SK-MEL-5 (cell line): Measurements from ENCODE around the gene CALML3. TPM values are rescaled to one million over a fixed set of nuclear protein-coding genes. Genes with fewer than 3 reads are reported as not detected.

Experiments
- DNase-seq: peaks from one replicate; pipeline ENCODE4 v3.0.0-alpha.2; 2016; ENCODE audit warnings: low read depth, low spot score
- in situ Hi-C: cut with HindIII; loops from 2 replicates; pipeline ENCODE4 v1.10.0; 2016; ENCODE audit warnings: low sequenced_read_pairs, high pct_unique_total_duplicates, low pct_unique_long_range_greater_than_20kb
- total RNA-seq: library from RNA; depleted of rRNA; stranded (reverse); fragments of >200 nt; shearing (Covaris generic); gene quantifications from 2 replicates; pipeline ENCODE4 v1.2.3, GENCODE V29; 2014

The CALML3 gene
- total RNA-seq, 1 experiment from 2014 or later = not detected

DNA sequence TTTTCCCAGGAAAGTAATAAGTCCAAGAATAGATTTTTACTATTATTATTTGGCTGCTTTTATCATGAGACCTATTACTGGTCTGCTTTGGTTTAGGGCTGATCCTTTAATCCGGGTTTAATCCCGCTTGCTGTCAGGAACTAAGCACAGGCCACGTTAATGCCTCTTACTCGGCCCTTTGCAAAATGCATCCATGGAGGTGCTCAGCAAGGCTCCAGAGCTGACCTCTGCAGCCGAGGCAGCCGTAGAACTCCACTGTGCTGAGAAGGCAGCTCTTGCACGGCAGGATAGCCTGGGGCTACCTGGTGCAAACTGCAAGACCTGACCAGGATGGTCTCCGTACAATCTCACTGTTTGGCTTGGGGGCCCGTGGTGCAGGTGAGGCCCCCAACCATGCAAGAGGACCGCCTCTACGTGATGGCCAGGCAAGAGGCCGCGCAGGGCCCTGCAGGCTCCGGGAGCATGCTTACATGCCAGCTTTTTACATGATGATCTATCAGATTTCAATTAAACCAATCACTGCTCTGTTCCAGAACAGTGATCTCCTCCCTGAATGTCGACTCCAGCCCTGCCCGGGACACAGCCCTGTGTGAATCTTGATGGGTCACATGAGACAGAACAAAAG is 10.4 kb upstream of the CALML3 start:
- in situ Hi-C loops = no loop called here
- DNase-seq = no peak

DNA sequence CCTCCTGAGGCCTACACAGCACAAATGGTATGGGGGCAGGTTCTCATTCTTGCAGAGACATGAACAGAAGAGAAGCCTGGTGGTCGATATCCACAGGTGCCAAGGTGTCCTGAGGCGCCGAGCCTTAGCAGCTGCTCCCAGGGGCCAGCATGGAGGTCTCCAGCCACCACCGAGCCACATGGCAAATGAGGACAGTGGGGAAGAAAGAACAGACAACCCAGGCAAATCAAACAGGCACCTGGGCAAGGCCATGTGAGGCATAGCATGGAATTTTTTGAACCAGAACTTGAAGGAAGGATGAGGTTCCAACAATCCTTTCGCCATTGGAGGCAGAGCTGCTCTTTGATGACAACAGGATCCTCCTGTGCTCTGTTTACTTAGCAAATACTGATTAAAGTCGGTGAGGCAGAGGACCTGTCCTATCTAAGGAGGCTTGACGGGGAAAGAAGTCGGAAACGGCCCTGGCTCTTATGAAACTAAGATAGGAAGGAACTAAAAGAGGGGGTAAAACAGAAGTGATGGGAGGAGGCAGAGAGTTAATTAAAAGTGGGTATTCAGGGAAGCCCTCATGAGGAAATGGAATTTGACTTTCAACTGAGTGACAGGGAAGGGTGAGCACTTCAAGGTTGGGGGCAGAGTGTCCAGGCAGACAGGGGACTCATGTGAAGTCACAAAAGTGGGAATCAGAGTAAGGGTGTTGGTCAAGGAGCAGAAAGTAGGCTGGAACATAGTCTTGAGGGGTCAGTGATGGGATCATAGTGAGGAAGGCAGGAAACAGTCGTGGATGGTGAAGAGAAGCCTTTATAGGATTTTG is 8.6 kb upstream of the CALML3 start:
- no peak for DNase-seq
- in situ Hi-C loops = no loop called here

DNA sequence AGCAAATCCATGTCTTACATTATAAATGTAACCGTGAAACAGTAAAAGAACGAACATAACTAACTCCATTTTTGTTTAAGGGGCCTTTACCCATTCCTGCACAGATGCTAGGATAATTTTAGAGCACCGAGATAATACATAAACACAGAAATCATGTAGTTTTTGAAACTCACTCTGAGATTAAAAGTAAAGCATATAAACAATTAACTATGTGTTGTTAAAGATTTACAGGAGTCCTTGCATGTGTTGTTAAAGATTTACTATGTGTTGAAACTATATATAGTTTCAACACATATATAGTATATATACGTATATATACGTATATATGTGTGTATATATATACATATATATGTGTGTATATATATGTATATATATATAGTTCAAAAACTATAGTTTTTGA is 7.2 kb upstream of the CALML3 start:
- no peak for DNase-seq

DNA sequence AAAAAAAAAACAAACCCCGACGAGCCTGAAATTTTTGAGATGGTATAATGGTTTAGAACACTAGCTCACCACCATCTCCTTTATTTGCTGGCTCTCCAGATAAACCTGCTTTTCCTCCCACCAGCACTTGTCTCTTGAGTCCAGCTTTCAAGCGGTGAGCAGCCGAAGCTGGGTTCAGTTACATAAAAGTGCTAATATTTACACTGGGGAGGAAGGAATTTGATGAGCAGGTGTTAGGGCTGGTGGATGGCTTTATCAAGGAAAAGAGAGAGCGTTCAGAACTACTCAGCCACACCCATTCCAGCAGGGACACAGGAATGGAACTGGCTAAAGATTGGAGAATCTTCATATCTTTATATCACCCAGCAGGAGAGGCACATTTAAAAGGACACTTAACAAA is 6.6 kb upstream of the CALML3 start:
- in situ Hi-C loops = no loop called here
- no peak for DNase-seq

More for the DNA sequence above, 7.2 kb upstream of the CALML3 start:
- in situ Hi-C loops = no loop called here

DNA sequence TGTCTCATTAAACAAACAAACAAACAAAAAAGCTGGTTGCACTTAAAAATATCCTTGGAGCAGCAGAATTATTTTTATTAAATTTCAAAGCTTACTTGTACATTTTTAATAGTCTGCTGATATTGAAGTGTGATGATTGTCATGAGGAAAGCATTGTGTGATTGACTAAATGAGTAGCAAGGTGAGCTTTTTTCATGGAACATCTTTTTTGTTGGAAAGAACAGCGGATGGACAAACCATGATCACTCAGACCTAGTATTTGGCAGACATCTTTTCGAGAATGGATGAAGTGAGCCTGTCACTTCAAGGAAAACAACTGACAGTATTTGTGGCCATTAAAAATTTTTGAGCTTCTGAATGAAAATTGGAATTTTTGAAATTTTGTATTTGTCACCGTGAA is 5.7 kb upstream of the CALML3 start:
- DNase-seq = no peak
- in situ Hi-C loops = no loop called here

DNA sequence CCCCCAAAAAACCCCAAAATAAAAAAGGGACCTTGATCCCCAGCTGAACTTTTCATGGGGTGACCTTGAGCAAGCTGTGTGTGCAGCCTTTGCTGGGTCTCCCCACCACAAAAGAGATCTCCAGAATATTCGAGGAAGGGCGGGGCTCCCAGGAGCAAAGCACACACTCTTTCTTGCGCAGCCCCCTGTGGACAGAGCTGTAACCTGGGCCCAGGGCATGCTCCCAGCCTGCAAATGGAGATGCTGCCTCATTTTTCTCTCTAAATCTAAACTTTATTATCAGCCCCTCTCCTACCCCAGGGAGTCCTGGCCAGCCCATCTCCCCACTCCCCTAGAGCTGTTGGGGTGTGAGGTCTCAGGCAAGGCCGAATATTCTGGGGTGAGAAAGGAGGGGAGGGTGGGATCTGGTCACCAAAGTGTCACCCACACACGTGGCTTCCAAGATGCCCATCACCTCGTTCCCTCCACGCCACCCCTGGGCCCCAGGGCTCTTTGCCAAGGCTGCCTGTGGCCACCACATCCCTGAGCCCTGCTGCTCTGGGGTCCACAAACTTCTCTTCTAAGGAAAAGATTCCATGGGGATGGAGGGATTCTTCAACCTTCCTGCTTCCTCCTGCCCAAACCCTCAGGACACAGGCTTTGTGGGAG is 1.7 kb upstream of the CALML3 start:
- in situ Hi-C loops = no loop called here
- DNase-seq = no peak

DNA sequence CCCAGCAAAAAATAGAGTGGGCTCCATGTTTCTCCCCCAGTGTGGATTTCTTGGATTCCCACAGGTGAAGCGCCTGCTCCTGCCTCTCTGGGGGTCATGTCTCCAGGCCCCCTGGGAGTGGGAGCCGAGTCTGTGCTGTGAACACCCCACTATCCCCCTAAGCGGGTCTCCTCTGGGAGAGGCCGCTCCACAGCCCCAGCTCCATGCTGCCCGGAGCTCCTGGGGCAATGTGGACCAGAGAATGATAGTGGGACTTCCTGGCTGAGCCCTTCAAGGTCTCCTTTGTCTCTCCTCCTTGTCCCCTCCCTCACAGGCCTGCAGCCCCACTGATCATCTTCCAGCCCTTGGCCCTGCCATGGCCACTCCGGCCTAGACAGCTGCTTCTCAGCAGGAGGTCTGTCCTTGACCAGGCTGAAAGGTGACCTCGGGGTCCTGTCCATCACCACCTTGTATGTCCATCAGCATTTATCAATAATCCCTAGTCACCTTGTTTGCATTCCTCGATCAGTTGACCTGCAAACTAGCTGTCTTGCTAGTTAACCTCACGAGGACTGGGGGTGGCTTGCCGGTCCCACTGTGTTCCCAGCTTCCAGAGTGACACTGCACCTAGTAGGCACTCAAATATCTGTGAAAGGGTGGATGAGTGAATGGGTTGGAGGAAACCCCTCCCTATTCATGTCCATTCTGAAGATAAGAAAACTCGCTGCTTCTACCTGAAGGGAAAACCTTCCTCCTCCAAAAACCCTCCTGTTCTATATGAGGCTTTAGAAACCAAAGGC is 776 bp upstream of the CALML3 start:
- no peak for DNase-seq
- in situ Hi-C loops = no loop called here

DNA sequence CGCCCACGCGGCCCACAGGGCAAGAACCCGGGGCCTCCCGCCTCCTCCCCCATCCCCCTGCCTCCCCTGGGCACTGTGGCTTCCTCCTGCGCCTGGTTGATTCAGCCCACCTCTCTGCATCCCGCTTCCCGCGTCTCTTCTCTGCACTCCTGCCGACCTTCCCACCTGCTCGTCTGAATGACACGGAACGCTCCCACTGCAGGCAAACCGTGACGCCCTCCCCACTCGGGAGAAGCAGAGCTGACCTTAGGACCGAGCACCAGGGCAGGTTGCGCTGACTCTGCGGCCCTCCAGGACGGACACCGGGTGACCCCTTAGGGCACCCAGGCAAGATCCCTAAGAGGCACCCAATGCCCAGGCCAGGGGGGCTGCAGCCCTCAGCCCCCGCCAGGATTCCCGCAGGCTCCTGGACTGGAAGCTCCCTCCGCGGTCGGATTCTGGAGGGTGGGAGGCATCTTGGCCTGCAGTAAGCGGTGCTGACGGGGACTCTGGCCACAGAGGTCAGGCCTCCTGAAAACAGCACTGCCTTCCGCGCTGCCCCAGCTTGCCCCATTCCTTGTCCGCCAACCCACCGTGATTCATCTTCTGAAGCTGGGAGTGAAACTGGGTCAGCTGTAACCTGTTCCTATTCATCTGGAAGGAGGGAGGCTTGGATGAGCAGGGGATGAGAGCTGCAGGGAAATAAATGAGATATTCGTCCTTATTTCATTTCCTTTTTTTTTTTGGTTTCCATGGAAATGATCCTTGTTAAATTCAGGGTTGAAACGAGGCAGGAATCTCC is 990 bp downstream of the CALML3 start:
- no peak for DNase-seq
- in situ Hi-C loops = no loop called here

DNA sequence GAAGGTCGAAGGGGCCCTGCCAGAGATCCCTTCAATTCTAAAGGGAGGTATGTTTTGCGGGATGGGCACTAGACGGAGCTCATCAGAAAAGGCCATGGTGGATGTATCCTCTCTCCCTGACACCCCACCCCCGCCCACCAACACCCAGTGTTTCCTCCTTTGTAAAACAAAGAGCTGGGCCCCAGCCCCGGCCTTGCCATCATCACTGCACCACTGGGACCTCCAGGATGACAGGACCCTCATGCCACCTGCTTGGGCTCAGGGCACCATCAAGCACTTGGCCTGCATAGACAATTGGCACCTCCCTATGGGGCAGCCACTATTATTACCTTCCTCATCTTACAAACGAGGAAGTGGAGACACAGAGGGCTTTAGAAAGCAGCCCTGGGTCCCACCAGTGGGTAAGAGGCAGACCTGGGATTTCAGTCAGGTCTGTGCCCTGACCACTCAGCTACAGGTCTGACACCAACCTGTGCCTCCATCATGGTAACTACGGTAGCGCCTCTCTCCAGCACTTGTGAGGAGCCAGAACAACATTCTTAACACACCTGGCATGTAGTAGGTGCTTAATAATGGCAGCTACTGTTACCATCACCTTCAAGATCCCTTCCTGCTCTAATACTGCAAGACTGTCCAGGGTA is 2.0 kb downstream of the CALML3 start:
- in situ Hi-C loops = no loop called here
- no peak for DNase-seq

DNA sequence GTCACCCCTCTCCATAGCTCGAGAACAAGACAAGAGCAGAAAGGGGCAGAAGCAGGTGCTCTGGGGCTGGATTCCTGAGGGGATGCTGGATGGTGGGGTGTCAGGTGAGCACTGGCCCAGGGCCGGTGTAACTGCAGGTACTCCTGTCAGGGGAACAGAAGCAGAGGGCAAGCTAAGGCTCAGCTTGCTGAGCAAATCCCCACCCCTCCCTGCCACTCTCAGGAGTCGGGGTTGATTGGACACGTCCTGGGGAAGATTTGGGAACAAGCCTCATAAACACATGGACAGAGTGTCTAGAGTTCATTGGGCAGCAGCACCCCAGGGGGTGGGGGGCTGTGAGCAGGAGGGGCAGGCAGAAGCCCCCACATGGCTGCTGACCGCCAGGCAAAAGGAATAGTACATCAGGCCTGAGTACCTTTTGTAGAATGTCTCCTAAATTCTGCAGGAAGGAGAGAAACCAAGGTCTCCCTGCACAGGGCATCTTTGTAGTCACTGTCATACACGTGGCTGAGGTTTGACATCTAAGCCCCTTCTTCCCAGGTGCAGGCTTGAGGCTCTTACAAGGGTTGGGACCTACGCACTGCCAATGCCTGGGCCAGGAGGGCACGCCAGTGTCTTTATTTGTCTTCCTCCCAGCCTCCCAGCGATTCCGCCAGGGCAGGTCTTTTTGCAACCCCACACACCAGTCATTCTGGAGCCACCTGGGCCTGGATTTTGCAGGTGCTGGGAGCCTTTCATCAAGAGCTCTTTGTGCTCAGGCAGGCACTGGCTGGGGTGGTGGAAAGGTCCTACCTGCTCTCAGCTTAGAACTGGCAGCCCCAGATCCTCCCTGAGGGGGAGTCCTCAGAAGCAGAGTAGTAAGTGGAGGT is 2.8 kb downstream of the CALML3 start:
- in situ Hi-C loops = no loop called here

DNA sequence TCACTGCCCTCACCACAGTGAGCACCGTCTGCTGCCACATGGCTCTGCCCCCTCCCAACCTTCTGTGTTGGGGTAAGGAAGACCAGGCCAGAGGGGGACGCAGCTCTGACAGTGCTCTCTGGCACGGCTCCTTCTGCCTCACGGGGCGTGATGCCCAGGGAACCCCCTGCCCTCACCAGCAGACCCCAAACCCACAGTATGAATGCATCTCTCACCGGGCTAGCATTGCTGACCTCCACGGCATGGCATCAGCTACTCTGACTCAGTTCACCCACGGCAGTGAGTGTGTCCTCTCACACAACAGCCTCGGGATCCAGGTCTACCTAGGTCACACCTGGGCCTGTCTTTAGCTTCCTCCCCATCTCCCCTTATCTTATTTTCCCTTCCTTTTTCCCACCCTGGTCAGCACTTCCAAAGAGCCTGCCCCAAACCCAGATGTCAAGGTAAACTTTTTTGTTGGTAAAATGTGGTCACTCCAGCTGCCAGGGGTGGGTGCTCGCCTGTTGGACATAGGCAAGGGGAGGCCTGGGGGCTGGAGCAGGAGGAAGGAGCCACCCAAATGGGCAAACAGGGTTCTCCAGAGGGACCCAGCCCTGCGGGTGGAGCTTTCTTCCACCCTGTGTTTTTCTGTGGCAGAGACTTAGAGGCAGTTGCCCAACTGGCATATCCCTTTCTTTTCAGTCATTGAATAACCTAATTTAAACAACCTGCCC is 4.4 kb downstream of the CALML3 start:
- no peak for DNase-seq
- in situ Hi-C loops = no loop called here

More for the DNA sequence above, 2.8 kb downstream of the CALML3 start:
- no peak for DNase-seq

DNA sequence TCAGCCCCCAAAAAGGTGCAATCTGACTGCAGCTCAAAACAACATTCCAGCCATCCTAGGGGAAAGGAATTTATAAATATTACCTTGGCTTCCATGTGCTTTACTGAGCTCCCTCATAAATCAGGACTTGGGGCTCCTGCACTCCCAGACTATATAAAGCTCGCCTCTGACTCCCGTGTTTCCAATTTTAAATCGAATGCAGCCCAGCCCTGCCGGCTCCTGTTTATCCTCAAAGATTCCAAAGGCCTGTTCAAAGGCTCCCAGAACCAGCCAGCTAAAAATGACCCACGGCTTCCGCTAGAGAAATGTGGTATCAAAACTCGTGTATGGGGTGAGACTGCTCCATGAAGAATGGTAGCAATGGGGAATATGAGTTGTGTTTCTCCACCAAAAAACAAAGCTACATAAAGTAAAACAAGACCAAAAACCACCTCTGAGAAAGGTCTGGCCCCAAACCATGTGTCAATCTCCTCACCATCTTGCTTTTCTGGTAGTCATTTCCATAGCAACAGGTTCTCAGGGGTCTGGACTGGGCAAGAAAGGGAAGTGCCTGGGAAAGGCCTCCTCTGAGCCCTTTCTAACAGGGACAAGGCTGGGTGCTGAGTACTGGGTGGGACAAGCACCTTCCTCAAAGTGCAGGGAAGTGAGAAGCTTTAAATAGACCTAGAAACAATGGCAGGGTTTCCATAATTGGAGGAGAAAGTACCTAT is 5.1 kb downstream of the CALML3 start:
- no peak for DNase-seq
- in situ Hi-C loops = no loop called here

DNA sequence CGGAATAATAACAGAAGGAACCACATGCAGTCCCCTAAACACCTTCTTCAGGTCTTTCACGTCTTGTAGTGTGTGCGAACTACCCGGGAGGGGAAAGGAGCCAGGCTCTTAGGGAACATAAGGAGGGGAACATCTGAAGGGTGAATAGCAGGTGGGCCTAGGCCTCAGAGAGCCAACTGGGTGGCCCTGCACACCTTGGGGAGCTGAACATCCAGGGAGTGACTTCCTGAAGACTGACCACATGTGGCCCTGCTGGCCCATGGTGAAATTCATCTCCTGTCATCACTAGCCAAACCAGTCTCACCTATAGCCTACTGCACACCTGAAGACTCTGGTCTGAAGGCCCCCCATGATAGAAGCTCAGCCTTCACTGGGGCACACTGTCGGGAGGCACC is 5.6 kb downstream of the CALML3 start:
- DNase-seq = no peak
- in situ Hi-C loops = no loop called here

DNA sequence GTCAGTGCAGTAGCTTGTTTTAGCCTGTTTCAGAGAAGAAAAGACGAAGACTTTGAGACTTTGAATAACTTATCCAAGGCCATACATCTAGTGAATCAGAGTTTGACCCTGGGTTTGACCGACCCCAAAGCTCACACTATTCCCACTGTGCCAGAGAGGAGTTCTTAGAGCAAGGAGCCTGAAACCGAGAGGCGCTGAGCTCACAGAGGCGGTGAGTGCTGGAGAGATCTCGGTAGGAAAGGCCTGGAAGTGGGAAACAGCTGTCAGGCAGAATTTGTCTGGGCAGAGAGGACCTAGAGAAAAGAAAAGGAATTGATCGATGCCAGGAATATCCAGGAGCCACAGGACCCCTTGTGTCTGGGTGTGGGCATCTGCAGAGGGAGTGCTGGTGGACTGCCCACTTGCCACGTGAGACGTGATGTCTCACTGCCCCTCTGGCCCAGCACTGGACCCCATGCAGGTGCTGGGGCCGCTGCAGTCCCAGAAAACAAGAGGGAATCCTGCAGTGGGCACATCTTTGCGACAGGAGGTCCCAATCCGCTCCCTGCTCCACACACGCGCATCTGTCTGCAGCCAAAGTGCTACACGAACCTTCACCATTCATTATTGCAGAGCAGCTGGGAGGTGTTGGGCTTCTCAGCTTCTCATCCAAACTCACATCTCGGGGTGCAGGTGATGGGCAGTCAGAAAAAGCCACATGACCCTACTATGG is 6.2 kb downstream of the CALML3 start:
- in situ Hi-C loops = no loop called here
- DNase-seq = no peak
